HepG2 (cell line): ENCODE results near the gene HYPK. TPM values are rescaled to one million over a fixed set of nuclear protein-coding genes. Genes with fewer than 3 reads are reported as not detected.

Experiments used
- ARHGAP35 ChIP-seq: sonication (generic); formaldehyde crosslinking; IDR thresholded peaks from 2 replicates; pipeline ENCODE4 v1.9.0; 2022; ENCODE audit warnings: mild to moderate bottlenecking, inconsistent platforms, moderate library complexity, missing genetic modification reagents, borderline replicate concordance
- ELF4 ChIP-seq: sonication (generic); formaldehyde crosslinking; IDR thresholded peaks from 2 replicates; pipeline ENCODE4 v1.5.0; 2020; ENCODE audit warnings: missing genetic modification reagents, mild to moderate bottlenecking, moderate library complexity, borderline replicate concordance
- NFIC ChIP-seq: IDR thresholded peaks from 2 replicates; pipeline ENCODE4 v1.6.1; 2012; ENCODE audit warnings: mild to moderate bottlenecking, low read length, inconsistent platforms
- PCBP2 ChIP-seq: fragments of 200-400 bp; formaldehyde crosslinking; optimal IDR thresholded peaks from 2 replicates; pipeline ENCODE3; 2018; ENCODE audit warnings: low read length, low read depth; ENCODE audit not compliant: poor library complexity, severe bottlenecking
- PHF8 ChIP-seq: sonication (generic); formaldehyde crosslinking; IDR thresholded peaks from 2 replicates; pipeline ENCODE4 v1.5.0; 2020; ENCODE audit warnings: missing genetic modification reagents
- SNAI1 ChIP-seq: sonication (generic); formaldehyde crosslinking; IDR thresholded peaks from 2 replicates; pipeline ENCODE4 v1.5.0; 2020; ENCODE audit warnings: mild to moderate bottlenecking, missing genetic modification reagents, borderline replicate concordance
- SRSF1 ChIP-seq: fragments of 200-400 bp; formaldehyde crosslinking; optimal IDR thresholded peaks from 2 replicates; pipeline ENCODE3; 2017; ENCODE audit warnings: mild to moderate bottlenecking, low read depth, low read length, moderate library complexity
- TRIM22 ChIP-seq: fragments of 450-650 bp; IDR thresholded peaks from 2 replicates; pipeline ENCODE4 v1.6.1; 2017
- ZFP41 ChIP-seq: sonication (generic); formaldehyde crosslinking; IDR thresholded peaks from 2 replicates; pipeline ENCODE4 v1.4.0; 2020; ENCODE audit warnings: mild to moderate bottlenecking, missing genetic modification reagents, borderline replicate concordance
- ZNF205 ChIP-seq: IDR thresholded peaks from 2 replicates; pipeline ENCODE4 v1.6.1; 2018; ENCODE audit warnings: missing biosample characterization, missing genetic modification reagents
- ZNF552 ChIP-seq: sonication (generic); formaldehyde crosslinking; IDR thresholded peaks from 2 replicates; pipeline ENCODE4 v1.9.0; 2022; ENCODE audit warnings: missing genetic modification reagents, mild to moderate bottlenecking, borderline replicate concordance
- ZNF607 ChIP-seq: sonication (generic); formaldehyde crosslinking; IDR thresholded peaks from 2 replicates; pipeline ENCODE4 v1.5.1; 2020; ENCODE audit warnings: missing genetic modification reagents, mild to moderate bottlenecking, borderline replicate concordance
- ZNF660 ChIP-seq: sonication (generic); formaldehyde crosslinking; IDR thresholded peaks from 2 replicates; pipeline ENCODE4 v1.5.1; 2020; ENCODE audit warnings: mild to moderate bottlenecking, low read depth, missing genetic modification reagents, borderline replicate concordance
- ZNF678 ChIP-seq: sonication (generic); formaldehyde crosslinking; IDR thresholded peaks from 2 replicates; pipeline ENCODE4 v1.4.0; 2020; ENCODE audit warnings: mild to moderate bottlenecking, missing genetic modification reagents
- ZNF746 ChIP-seq: sonication (generic); formaldehyde crosslinking; IDR thresholded peaks from 2 replicates; pipeline ENCODE4 v1.8.0; 2022; ENCODE audit warnings: mild to moderate bottlenecking, missing genetic modification reagents
- polyA plus RNA-seq, 8 experiments: library from polyadenylated mRNA; depleted of rRNA in 3 of 8; stranded (reverse) in 7 of 8; unstranded in 1 of 8; fragments of >200 nt; fragmentation: Illumina TruSeq in 4 of 8; extraction: Trizol in 4 of 8; gene quantifications; 2 replicates each; pipeline versions ENCODE4 v1.2.1 to v1.2.3, GENCODE V29; 2011 to 2016; ENCODE audit warnings: low read depth in 4 of 8, missing spikeins in 1 of 8, mixed read lengths in 1 of 8; ENCODE audit not compliant: insufficient read depth in 1 of 8
- total RNA-seq, 5 experiments: library from RNA; depleted of rRNA; stranded (reverse); fragments of >200 nt; fragmentation: Illumina TruSeq; extraction: Trizol; gene quantifications; 2 replicates each; pipeline ENCODE4 v1.2.3, GENCODE V29; 2016; ENCODE audit warnings: low read depth in 1 of 5
- TF ChIP-seq, protein P1 (sequence below): sonication (generic); formaldehyde crosslinking; IDR thresholded peaks from 2 replicates; pipeline ENCODE4 v1.4.0; 2020; ENCODE audit warnings: missing genetic modification reagents
- TF ChIP-seq, protein P2 (sequence below): sonication (generic); formaldehyde crosslinking; IDR thresholded peaks from 2 replicates; pipeline ENCODE4 v1.4.0; 2020; ENCODE audit warnings: mild to moderate bottlenecking, missing genetic modification reagents

HYPK gene
- total and polyA plus RNA-seq, 2 of the 13 experiments (the other 11 are each of a cell fraction or from before 2014, with no cell fraction given) = 13.5 to 16.5 TPM

DNA sequence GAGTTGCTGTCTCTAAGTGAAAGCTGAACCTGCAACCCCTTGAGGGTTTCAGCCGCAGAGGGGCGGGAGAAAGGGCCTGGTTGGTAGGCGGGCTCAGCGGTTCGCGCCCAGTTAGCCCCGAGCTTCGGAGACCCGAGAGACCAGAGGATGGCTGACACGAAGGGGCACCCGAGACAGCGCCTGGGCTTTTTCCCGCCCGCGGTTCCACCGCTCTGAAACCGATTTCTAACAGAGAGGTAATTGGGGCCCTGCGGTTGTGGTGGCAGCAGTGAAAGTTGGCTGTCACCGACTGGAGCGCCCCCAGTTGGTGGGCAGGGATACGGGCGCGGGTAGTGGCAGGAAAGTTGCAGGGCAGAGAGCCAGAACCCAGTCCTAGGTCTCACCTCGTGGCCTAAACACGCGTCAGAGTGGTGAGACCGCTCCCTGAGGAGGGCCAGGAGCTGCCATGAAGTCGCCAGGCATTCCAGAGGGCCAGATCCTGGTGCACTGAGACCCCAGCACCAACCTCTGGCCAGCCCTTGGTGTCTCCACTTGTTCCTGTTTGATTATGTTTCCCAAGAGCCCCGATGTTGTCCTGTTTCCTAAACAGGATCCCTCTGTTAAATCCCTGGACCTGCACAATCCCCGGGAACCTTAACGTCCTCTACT lies 23.0 kb upstream of the HYPK start (continued):
- TF ChIP-seq, protein P1, sequence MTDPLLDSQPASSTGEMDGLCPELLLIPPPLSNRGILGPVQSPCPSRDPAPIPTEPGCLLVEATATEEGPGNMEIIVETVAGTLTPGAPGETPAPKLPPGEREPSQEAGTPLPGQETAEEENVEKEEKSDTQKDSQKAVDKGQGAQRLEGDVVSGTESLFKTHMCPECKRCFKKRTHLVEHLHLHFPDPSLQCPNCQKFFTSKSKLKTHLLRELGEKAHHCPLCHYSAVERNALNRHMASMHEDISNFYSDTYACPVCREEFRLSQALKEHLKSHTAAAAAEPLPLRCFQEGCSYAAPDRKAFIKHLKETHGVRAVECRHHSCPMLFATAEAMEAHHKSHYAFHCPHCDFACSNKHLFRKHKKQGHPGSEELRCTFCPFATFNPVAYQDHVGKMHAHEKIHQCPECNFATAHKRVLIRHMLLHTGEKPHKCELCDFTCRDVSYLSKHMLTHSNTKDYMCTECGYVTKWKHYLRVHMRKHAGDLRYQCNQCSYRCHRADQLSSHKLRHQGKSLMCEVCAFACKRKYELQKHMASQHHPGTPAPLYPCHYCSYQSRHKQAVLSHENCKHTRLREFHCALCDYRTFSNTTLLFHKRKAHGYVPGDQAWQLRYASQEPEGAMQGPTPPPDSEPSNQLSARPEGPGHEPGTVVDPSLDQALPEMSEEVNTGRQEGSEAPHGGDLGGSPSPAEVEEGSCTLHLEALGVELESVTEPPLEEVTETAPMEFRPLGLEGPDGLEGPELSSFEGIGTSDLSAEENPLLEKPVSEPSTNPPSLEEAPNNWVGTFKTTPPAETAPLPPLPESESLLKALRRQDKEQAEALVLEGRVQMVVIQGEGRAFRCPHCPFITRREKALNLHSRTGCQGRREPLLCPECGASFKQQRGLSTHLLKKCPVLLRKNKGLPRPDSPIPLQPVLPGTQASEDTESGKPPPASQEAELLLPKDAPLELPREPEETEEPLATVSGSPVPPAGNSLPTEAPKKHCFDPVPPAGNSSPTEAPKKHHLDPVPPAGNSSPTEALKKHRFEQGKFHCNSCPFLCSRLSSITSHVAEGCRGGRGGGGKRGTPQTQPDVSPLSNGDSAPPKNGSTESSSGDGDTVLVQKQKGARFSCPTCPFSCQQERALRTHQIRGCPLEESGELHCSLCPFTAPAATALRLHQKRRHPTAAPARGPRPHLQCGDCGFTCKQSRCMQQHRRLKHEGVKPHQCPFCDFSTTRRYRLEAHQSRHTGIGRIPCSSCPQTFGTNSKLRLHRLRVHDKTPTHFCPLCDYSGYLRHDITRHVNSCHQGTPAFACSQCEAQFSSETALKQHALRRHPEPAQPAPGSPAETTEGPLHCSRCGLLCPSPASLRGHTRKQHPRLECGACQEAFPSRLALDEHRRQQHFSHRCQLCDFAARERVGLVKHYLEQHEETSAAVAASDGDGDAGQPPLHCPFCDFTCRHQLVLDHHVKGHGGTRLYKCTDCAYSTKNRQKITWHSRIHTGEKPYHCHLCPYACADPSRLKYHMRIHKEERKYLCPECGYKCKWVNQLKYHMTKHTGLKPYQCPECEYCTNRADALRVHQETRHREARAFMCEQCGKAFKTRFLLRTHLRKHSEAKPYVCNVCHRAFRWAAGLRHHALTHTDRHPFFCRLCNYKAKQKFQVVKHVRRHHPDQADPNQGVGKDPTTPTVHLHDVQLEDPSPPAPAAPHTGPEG (CRISPR knock-in tag) = peak; percentile 51; the same call in 1 of the 2 replicates
- TF ChIP-seq NFIC (no peak), ZFP41 (CRISPR knock-in tag) (no peak; the same call in 1 of the 2 replicates), ZNF205 (CRISPR knock-in tag) (peak; percentile 49; the same call in 1 of the 2 replicates), ZNF607 (CRISPR knock-in tag) (no peak), PCBP2 (no peak), SRSF1 (no peak), PHF8 (CRISPR knock-in tag) (peak; percentile 75; the same call in 1 of the 2 replicates), ARHGAP35 (peak; percentile 46; the same call in 1 of the 2 replicates), ZNF746 (peak; percentile 82; the same call in 1 of the 2 replicates), ZNF660 (CRISPR knock-in tag) (no peak), TRIM22 (no peak), ELF4 (CRISPR knock-in tag) (0 out of 2 replicates have a peak, but pooled peaks have one; percentile 21), ZNF678 (peak; percentile 58; the same call in 1 of the 2 replicates), ZNF552 (CRISPR knock-in tag) (no peak), SNAI1 (CRISPR knock-in tag) (no peak)
- TF ChIP-seq, protein P2, sequence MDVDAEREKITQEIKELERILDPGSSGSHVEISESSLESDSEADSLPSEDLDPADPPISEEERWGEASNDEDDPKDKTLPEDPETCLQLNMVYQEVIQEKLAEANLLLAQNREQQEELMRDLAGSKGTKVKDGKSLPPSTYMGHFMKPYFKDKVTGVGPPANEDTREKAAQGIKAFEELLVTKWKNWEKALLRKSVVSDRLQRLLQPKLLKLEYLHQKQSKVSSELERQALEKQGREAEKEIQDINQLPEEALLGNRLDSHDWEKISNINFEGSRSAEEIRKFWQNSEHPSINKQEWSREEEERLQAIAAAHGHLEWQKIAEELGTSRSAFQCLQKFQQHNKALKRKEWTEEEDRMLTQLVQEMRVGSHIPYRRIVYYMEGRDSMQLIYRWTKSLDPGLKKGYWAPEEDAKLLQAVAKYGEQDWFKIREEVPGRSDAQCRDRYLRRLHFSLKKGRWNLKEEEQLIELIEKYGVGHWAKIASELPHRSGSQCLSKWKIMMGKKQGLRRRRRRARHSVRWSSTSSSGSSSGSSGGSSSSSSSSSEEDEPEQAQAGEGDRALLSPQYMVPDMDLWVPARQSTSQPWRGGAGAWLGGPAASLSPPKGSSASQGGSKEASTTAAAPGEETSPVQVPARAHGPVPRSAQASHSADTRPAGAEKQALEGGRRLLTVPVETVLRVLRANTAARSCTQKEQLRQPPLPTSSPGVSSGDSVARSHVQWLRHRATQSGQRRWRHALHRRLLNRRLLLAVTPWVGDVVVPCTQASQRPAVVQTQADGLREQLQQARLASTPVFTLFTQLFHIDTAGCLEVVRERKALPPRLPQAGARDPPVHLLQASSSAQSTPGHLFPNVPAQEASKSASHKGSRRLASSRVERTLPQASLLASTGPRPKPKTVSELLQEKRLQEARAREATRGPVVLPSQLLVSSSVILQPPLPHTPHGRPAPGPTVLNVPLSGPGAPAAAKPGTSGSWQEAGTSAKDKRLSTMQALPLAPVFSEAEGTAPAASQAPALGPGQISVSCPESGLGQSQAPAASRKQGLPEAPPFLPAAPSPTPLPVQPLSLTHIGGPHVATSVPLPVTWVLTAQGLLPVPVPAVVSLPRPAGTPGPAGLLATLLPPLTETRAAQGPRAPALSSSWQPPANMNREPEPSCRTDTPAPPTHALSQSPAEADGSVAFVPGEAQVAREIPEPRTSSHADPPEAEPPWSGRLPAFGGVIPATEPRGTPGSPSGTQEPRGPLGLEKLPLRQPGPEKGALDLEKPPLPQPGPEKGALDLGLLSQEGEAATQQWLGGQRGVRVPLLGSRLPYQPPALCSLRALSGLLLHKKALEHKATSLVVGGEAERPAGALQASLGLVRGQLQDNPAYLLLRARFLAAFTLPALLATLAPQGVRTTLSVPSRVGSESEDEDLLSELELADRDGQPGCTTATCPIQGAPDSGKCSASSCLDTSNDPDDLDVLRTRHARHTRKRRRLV (CRISPR knock-in tag) = no peak
